ENCODE results near the gene GIMAP1. TPM values are rescaled to one million over a fixed set of nuclear protein-coding genes. Genes with fewer than 3 reads are reported as not detected.

Gene GIMAP1
- total RNA-seq: 10.4 and 10.8 TPM in 2 replicates

GRCh38 chr7:150716368-150716767 lies at the start of gene GIMAP1:
Gene GIMAP1, plus strand, starts transcription at chr7:150716613. Its CDS starts 2,435 bp downstream, at chr7:150719048.

GRCh38 chr7:150685219-150686029 lies 31.0 kb upstream of the GIMAP1 start, which contains the start of gene GIMAP2:
Gene GIMAP2, plus strand, starts transcription at chr7:150685706. Its CDS starts 1,354 bp downstream, at chr7:150687060.

DNA sequence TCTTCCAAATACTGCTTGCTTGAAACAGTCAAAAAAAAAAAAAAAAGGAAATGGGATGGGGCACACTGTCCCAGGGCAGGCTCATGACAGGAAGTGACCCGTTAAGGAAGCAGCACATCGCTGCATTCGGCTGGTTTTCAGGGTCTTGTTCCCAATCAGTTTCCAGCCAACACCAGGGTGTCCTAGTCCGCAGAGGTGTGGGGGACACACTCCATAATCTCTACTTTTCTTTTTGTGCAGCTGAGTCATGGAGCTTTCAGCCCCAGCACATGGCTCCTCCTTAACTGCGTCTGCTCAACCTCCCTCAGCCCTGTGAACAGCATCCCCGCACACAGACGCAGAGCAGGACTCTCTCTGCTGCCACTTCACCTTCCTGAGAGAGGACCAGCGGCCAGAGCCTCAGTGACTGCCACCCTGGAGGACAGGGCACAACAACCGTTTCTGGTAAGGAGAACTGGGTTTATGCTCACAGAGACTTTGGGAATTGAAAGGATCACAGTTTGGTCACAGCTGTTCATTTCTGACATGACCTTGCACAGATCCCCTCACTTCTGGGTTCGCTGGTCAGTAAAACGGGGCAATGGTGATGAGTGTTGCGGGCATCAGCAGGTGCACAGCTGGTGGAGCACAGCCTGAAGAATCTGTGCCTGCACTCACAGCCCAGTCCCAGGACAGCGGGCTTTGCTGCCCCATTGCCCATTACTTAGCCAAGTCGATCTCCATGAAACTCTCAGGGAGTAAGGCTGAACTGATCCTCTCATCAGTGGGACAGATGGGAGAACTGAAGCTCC lies 21.0 kb downstream of the GIMAP1 start, which contains the start of gene GIMAP5:
TSS of gene GIMAP5 (plus strand) at position 154 of the 791 bp plus-strand sequence. CDS start 3,467 bp downstream, outside the sequence.

Other genes with a start within 250 kb of the GIMAP1 start
- 30.9 and 48.0 TPM in 2 replicates for gene GIMAP7, start 201.7 kb upstream of the GIMAP1 start, total RNA-seq
- gene GIMAP4, start 149.2 kb upstream of the GIMAP1 start, total RNA-seq: 117 and 242 TPM in 2 replicates
- gene GIMAP6, start 84.2 kb upstream of the GIMAP1 start, total RNA-seq: 155 and 156 TPM in 2 replicates
- gene GIMAP2, start 30.9 kb upstream of the GIMAP1 start, total RNA-seq: 39.8 and 44.8 TPM in 2 replicates
- 1.2 and 8.9 TPM in 2 replicates for gene GIMAP5, start 20.8 kb downstream of the GIMAP1 start, total RNA-seq
- gene TMEM176B, start 83.8 kb downstream of the GIMAP1 start, total RNA-seq: not detected in 2 replicates
- not detected in 2 replicates for gene TMEM176A, start 84.2 kb downstream of the GIMAP1 start, total RNA-seq
- not detected in 2 replicates for gene AOC1, start 135.9 kb downstream of the GIMAP1 start, total RNA-seq

Data from thoracic aorta endothelial cell (primary cell).